ENCODE results near the gene DEF6. TPM values are rescaled to one million over a fixed set of nuclear protein-coding genes. Genes with fewer than 3 reads are reported as not detected.

DEF6 gene, protein sequence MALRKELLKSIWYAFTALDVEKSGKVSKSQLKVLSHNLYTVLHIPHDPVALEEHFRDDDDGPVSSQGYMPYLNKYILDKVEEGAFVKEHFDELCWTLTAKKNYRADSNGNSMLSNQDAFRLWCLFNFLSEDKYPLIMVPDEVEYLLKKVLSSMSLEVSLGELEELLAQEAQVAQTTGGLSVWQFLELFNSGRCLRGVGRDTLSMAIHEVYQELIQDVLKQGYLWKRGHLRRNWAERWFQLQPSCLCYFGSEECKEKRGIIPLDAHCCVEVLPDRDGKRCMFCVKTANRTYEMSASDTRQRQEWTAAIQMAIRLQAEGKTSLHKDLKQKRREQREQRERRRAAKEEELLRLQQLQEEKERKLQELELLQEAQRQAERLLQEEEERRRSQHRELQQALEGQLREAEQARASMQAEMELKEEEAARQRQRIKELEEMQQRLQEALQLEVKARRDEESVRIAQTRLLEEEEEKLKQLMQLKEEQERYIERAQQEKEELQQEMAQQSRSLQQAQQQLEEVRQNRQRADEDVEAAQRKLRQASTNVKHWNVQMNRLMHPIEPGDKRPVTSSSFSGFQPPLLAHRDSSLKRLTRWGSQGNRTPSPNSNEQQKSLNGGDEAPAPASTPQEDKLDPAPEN
- total RNA-seq, result 0.47 TPM

DNA sequence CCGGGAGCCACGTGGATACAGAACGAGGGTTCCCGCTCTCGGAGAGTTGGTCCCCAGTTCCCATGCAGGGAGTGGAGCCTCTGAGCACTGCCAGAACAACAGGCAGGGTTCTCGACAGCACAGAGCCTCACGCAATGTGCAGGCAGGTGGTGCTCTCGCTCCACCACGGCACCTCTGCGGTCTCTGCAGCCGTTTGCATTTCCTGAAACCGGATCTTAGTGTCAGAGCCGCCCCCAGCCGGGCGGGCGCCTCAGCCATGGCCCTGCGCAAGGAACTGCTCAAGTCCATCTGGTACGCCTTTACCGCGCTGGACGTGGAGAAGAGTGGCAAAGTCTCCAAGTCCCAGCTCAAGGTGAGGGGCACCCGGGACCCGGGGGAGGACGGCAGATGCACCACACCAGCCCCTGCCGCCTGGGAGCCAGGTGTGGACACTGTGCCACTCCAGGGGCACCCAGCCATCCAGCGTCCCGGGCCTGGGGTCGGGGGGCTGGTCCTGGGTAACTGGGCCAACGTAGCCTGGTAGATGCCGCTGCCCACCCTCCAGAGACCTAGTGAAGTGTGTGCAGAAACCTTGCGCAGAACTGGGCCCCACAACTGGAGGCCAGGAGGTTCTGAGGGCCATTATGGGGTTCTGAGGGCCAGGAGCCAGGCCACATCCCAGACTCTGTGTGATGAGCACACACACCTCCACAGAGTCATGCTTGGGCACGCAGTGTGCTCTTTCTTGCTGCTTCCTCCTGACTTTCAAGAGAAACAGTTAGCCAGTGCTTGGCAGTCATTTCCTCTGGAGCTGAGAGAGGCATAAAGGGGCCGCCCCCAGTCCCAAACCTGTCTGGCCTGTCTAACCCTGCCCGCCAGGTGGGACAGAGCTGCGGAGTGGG is at the start of gene DEF6:
Gene DEF6, plus strand, starts transcription at position 218 of the 881 bp plus-strand sequence. Its CDS starts 39 bp downstream, at position 257.
- peak; percentile 19 for DNase-seq

DNA sequence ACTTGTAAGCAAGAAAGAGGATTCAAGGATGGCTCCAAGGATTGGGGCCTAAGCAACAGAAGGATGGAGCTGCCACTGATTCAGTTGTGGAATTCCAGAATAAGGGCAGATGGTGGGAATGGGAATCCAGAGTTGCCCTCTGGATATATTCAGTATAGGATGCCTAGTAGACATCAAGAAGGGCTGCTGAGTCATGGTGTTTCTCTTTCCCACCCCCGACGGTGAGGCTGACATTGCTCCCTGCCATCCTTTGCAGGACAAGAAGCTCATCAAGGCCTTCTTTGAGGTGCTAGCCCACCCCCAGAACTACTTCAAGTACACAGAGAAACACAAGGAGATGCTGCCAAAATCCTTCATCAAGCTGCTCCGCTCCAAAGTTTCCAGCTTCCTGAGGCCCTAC is 49.3 kb upstream of the DEF6 start:
- no peak for DNase-seq

DNA sequence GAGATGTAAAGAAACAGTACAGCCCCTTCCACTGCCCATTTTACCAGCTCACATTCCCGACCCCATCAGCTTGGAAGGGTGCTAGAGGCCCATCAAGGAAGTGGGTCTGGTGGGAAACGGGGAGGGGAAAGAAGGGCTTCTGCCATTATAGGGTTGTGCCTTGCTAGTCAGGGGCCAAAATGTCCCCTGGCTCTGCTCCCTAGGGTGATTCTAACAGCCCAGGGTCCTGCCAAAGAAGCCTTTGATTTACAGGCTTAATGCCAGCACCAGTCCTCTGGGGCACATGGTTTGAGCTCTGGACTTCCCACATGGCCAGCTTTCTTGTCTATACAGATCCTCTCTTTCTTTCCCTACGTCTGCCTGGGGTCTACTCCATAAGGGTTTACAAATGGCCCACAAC is 48.7 kb upstream of the DEF6 start:
- DNase-seq, result no peak

DNA sequence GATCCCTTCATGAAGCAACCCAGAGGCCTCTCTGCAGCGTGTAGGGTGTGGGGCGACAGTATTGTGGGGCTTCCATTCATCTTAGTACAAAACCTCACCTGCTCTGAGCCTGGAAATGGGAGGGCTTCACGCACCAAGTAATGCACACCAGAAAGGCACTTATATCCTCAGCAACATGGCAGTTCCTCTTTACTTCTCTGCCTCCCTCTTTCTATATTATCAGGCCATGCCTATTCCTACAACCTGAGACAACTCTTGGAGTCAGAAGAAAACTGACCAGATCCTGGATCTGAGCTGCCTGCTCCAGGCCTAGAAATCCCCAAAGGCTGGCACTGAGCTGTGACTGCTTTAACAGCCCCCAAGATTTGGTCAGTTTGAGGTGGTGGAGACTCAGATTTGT is 45.7 kb upstream of the DEF6 start:
- no peak for DNase-seq

DNA sequence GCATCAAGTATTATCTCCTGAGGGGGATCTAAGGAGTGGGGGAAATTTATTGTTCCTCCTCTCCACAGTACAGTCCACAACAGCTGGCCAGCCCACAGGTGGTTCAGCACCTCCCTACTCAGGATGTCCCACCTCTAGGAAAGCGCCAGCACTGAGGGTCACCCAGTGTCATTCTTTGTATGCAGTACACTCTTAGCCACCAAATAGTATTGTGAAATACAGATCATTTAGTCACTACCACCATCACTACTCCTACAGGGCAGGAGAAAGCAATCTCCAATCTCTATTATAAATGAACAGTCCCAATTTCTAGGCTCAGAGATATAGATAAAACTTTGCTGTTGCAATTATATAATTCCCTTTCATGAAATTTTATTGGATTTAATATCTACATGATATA is 44.4 kb upstream of the DEF6 start:
- DNase-seq, result no peak

DNA sequence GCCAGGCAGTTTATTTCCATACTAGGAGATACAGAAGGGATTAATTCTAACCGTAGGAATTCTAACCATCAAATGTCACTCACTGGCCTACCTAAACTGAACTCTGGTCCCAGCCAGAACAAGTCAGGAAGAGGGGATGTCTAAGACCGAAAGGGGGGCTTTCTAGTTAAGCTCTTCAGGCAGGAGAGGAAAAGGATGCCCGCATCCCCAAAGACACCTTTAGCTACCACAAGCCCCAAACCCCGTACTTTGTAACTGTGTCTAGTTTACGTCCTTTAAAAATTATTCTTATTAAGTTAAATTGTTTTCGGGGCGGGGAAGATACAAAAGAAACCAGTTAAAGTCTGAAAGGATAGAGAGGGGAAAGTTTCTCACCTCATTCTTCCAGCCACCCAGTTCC is 39.3 kb upstream of the DEF6 start:
- no peak for DNase-seq

DNA sequence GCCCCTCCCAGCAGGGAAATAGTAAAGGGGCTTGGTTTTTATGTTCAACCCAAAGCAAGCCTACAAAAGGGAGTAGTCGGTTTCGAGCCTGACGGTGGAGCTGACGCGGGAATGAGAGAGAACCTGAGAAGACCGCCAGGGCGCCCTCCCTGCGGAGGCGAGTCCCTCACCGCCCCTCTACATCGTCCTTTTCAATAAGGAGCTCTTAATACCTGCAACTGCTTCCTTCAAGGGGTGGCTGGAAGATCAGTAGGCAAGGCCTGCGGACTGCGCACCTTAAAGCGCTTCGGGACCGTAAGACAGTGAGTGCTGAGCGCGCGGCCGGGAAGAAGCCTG is 38.8 kb upstream of the DEF6 start:
- DNase-seq, result no peak

DNA sequence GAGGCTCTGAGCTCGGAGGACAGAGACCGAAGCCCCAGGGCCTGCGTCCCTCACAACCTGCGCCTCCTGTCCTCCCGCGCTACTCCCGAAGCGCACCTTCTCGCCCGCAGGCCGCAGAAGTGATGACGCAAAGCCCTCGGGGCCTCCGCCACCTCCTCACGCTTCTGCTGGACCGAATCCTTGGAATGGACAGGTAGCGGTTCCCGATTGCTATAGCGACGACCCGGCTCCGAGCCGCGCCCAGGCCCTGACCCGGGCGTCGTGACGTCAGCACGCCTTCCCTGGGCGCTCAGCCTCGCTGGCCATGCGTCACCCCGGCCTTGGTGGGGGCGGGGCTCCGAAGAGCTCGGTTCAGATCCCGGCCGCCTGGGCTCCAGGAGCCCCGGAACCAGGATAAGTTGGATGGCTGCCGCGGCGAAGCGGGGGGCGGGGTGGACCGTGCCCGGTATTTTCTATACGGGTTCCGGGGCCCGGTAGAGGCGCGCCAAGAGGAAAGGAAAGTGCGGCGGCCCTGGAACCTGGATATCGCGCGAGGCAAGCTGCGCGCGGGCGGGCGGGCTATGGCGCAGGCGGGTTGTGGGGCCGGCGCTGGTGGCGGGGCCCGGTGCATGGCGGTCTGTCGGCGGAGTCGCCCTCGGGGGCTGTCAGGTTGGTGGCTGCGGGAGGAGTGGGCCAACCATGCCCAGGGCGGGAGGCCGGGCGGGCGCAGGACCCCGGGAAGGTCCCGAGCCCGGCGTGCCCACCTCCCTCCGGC is 38.2 kb upstream of the DEF6 start, which contains the start of gene ZNF76:
Gene ZNF76, plus strand, starts transcription at position 542 of the 754 bp plus-strand sequence. CDS start 21,417 bp downstream, outside the sequence.
- peak; percentile 96 for DNase-seq

DNA sequence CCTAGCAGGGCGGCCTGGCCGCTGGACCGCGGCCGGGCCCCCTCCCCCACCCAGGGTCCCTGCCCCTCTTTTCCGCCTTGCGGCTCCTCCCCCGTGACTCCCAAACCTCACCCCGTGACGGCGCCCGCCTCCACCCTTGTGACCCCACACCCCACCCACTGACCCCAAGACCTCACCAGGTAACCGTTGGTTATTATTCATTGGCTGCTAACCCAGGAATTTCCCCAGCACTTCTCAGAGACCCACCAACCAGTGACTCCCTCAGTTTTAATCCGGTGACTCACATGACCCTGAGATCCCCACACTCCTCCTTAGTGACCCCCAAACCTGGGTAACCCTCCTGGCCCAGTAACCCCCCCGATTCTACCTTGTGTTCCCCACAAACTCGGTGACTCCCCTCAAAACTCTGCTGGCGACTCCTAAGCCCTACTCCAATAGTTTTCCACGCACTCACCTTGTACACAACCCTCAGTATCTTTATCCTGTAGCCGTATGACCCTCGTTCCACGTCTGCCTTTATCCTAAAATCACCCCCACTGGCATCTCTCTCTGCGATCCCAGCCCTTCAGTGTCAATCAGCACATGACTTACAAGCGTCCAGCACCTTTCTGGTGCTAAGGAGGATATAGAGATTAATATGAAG is 37.5 kb upstream of the DEF6 start:
- DNase-seq, result no peak

DNA sequence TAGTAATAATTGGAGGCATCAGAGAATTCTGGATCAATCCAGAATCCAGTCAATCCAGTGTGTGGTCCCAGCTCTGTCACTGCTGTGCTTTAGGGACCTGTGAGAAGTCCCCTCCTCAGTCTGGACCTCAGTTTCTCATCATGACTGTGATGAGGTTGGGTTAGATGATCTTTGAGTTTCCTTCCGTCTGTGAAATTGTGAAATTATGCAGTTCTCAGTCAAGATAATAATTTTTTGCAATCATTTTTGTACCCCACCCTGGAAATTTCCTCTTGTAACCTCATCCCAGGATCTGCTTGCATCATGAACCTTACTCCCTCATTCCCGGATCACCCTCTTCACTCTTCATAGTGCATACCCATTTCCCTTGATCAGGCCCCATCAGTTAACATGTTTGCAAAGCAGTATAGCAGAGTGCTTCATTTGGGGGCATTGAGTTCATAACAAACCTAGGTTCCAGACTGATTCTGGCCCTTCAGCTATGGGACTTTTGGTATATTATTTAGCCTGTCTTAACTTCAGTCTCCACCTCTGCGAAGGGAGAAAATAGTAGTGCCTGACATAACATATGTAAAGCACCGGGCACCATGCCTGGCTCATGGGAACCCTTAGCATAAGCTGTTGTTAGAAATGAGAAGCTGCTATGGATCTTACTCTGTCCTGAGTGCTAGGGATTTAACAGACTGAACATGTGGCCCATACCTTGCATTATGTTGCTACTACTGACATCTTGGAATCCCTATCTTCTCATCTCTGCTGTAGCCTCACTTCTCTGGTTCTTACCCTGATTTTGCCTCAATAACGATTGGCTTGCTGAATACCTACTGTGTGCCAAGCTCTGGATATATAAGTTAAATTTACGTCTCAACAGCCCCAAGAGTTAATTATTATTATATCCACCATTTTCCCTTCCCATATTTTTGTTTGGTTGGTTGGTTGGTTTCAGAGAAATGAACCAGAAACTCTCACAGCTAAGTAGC is 36.7 kb upstream of the DEF6 start:
- no peak for DNase-seq

DNA sequence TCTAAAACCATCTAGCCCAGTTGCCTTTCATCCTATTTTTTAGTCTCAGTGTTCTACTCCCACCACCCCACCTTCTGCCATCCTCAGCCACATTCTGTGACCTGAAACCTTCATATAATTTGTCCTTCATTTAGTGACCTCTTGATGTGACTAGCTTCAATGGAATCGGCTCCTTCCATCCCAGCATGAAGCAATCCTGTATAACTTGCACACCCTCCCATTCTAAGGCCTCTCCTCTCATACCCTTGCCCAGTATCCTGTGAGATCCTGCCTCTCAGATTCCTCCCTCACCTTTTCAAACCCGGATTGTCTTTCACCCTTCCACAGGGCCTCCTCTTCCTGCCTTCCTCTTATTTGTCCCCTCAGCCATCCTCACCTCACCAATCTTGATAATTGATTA is 35.0 kb upstream of the DEF6 start:
- no peak for DNase-seq

DNA sequence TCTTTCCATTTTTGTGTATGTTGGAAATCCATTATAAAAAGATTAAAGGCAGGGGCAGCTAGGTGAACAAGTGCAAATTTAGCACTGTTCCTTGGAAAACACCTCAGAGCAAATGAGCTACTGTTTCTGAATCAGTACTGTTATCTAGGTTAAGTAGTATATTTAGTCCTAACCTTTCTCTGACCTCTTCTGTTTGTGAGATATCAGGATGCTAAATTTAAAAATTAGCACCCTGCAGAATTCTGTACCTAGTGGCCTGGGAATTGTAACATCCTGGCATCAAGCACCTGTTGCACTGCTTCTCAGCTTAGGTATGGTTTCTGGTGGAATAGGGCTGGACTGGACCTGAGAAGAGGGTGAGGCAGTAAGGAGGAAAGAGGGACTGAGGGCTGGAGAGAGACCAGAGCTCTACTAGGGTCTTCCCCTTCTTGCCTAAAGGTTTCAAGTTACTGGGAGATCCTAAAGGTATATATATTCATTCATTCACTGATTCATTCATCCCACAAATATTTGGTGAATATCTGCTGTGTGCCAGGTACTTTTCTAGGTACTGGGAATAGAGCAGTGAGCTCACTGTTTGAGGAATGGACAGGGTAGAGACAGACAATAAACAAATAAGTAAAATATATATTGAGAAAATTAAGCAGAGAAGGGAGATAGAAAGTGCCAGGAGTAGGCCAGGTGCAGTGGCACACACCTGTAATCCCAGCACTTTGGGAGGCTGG is 32.9 kb upstream of the DEF6 start:
- no peak for DNase-seq

DNA sequence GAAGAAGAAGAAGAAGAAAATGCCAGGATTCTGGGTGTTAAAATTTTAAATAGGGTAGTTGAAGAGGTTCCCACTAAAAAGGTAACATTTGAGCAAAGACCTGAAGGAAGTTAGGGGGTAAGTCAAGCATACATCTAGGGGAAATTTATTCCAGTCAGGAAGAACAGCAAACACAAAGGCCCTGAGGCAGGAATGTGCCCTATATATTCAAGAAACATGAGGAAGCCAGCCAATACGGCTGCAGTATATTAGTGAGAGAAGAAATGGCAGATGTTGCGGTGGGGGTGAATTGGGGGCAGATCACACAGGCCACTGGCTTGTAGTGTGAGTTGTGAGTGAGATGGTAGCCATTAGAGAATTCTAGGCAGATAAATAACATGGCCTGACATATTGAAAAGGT is 32.1 kb upstream of the DEF6 start:
- no peak for DNase-seq

DNA sequence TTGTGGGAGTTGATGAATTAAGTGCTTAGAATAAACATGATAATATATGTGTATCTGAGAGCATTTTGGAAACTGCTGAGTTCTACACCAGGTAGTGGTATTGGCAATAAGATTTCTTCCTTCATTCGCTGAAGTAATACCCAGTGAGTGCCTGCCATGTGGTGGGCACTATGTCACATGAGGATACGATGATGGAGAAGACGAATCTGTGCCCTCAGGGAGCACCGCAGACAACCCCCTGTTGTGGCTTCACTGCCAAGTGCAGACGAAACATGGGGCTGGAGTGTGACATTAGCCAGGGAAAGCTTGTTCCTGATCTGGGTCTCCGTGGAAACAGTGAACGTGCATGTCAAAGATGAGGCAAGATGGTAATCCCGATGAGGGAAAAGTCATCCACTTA is 30.2 kb upstream of the DEF6 start:
- DNase-seq, result no peak

DNA sequence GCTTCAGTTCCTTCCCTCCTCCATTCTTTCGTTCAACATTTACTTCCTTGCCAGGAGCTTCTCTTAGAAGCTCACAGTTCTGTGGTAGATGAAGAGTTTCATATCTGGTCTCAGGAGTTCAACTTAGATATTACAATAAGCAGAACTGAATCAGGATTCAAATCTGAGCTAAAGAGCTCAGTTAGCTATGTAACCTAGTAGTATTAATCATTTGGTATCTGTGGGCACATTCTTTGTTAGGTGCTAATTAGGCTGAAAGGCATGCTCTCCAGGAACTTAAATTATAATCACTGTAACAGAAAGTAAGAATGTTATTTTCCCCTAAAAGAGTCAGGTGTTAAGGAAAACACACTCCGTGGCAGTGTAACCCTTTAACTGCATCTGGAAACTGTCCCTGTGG is 29.7 kb upstream of the DEF6 start:
- DNase-seq, result no peak

DNA sequence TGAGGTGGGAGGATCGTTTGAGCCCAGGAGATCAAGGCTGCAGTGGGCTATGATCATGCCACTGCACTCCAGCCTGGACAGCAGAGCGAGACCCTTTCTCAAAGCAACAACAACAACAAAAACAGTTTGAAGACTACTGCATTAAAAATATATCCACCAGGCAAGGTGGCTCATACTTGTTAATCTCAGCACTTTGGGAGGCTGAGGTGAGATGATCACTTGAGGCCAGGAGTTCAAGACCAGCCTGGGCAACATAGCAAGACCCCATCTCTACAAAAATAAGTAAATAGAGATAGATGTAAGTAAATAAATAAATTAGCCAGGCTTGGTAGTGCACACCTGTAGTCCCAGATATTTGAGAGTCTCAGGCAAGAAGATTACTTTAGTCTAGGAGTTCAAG is 25.6 kb upstream of the DEF6 start:
- no peak for DNase-seq

DNA sequence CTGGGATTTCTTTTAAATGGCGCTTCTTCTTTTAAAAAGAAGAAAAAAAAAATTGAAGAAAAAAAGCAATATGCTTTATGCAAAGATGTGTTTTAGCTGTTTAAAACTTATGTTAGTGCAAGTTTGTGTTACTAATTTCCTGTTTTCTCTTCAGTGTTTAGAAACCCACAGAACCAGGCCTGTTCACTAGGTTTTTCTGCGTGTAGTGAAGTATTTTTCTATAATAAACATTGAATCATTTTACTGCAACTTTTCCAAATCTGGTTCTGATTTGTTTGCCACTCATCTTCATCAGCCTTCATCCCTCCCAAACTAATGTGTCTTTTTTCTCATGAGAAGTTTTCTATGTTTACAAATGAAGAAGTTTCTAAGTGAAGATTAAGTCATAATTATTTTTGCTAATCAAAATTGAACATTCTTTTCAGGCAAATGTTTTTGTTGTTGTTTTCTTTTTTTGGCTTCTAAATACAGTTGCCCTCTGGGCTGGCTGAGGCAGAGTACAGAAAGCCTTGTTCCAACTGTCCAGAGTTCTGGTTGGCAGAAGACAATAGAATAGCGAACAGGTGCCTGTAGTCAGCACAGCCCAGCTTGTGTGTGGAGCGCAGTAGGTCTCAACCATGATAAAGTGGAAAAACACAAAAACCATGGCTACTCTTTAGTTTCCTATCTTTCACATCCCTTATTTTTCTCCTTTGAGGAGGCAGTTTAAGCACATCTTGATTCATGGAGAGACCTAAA is 23.6 kb upstream of the DEF6 start:
- DNase-seq, result no peak

DNA sequence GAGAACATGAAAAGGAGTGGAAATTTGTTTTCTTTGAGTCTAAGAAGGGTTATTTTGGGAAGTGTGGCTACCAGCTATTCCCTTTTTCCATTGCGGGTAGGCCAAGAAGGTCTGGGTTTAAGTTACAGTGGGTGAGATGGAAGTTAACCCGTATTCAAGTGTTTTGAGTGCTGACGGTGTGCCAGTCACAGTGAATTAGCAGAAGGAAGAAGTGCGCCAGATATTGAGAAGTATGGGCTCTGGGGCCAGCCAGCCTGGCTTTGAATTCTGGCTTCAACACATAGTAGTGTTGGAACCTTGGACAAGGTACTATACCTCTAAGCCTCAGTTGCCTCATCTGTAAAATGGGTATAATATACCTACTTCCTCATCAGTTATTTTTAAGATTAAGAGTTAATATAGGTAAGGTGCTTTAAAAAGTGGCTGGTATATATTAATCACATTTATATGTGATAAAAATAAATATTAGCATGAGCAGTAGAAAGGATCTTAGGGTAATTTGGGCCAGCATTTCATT is 21.8 kb upstream of the DEF6 start:
- no peak for DNase-seq

DNA sequence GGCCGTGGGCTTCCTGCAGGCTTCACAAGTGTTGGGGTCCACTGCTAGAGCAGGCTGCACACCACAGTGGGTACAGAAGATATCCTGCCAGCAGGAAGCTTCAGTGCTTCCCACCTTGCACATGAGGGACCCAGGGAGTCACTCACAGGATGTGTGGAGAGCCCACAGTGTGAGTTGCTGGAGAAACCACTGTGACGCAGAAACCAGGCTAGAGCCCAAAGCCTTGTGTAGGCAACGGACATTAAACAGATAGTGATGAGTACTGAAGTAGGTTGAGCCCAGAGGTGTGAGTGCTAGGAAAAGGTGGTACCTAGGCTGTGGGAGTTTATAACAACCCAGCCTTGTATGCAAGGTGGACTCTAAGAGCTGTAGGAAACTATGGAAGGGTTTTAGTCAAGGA is 18.9 kb upstream of the DEF6 start:
- no peak for DNase-seq
